HG02798 (cell line): ENCODE results near the gene TRABD2A.

Experiments used
- ATAC-seq: cut with Tn5 transposase; IDR thresholded peaks from one replicate; pipeline ENCODE4 v1.9.1; 2021; ENCODE audit warnings: mild to moderate bottlenecking; ENCODE audit not compliant: unreplicated experiment, poor library complexity

The TRABD2A gene

DNA sequence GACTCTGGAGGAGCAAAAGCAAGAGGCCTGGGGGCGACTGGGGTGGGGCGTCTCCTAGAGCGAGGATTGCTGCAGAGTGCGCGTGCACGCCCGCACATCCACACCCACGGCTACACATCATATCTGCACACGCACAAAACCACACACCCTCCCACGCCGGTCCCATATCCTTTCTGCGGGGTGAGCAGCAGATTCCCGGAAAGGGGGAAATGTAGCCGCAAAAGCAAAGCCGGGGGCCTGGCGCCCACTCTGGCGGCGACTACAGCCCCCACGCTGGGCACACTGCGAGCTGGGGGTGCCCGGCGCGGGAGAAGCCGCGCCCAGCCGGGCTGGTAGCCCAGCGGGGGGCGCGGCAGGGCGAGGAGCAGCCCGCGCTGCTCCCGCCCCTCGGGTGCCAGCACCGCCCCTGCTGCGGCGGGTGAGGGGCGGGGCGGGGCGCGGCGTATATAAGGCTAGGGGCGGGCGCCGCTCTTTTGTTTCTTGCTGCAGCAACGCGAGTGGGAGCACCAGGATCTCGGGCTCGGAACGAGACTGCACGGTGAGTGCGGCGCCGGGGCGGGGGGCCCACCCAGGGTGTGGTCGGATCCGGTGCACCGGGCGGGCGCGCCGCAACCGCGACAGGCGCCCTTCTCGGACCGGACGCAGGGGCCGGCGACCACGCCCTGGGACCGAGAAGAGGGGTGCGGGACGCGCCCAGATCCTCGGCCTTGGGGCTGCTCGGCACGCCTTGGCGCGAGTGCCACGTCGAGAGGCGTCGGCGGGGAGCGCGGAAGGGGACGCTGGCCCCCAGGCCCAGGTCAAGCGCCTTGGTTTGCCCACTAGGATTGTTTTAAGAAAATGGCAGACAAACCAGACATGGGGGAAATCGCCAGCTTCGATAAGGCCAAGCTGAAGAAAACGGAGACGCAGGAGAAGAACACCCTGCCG lies 24.6 kb upstream of the TRABD2A start, which contains the start of gene TMSB10:
TMSB10 (plus strand) TSS at position 476 of the 927 bp plus-strand sequence.
- ATAC-seq, result peak; percentile 74

DNA sequence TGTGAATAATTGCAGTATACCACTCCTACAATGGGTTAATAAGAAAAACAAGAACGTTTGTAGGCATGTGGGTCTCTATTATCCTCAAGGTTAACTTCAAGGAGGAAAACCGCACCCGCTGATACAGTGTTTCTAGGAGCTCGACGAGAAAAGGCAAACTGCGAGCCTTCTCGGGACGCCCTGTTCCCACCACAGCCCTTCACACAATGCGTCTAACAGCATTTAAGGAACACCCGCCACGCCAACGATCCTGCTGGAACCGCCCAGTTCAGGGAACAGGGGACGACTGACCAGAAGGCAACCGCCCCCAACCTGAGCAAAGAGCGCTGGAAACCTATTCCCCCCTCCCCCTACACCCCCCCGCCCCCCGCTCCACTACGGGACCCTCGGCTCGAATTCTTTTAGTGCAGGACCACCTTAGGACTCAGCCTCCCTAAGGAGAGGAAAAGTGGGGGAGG lies 23.9 kb upstream of the TRABD2A start:
- ATAC-seq, result no peak

DNA sequence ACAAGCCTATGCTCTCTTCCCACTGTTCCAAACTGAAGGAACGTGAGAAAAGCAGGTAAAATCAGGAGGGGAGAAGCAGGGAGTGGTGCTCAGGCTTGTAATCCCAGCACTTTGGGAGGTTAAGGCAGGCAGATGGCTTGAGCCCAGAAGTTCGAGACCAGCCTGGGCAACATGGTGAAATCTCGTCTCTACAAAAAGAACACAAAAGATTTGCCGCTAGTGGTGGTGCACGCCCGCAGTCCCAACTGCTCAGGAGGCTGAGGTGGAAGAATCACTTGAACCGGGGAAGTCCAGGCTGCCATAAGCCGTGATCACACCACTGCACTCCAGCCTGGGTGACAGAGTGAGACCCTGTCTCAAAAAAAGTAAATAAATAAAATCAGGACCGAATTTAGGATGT lies 23.3 kb upstream of the TRABD2A start:
- no peak for ATAC-seq

DNA sequence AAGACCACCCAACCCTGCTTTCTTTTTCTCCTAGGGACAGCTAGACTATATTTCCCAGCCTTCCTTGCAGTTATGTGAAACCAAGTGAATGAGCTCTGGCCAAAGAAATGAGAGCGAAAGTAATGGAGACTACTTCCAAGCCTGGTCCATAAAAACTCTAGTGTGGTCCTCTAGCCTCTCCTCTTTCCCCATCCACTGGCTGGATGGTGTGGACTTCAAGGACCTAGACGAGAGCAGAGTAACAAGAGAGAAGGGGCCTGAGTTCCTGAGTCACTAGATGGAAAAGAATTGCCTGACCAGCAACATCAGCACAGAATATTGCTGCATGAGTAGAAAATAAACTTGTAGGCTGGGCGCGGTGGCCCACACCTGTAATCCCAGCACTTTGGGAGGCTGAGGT lies 21.6 kb upstream of the TRABD2A start:
- ATAC-seq, result no peak

DNA sequence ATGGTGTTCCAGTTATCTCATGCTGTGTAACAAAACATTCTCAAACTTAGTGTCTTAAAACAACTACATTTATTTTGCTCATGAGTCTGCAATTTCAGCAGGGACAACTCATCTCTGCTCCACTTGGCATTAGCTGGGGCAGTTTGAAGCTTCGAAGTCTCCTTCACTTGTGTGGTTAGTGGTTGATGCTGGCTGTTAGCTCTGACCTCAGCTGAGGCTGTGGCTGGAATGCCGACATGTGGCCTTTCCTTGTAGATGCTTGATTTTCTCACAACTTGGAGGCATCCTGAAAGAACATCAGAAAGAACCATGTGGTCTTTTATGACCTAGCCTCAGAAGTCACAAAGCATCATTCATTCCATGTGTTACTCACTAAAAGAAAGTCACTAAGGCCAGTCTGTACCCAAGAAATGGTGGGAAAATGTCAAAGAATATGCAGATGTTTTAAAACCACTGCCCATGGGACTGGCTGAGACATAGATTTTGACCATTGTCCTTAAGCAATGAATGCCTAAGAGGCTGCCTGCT lies 20.8 kb upstream of the TRABD2A start:
- ATAC-seq, result no peak

DNA sequence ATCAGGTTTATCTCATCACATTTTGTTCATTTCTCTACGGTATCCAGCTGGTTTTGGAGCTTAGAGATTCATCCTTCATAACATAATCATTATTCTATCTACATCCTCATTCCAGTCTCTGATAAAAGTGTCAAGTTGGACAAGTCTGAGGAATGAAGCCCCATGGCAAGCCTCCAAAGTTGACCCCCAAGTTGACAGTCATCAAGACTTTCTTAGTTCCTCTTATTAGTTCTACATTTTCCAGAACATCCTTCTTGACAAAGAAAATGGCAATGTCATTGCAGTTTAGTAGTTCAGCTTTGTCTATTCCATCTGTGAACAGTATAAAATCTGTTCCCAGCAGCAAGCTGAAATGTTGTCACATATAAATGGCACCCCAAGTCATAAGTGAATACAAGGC lies 20.1 kb upstream of the TRABD2A start:
- no peak for ATAC-seq

DNA sequence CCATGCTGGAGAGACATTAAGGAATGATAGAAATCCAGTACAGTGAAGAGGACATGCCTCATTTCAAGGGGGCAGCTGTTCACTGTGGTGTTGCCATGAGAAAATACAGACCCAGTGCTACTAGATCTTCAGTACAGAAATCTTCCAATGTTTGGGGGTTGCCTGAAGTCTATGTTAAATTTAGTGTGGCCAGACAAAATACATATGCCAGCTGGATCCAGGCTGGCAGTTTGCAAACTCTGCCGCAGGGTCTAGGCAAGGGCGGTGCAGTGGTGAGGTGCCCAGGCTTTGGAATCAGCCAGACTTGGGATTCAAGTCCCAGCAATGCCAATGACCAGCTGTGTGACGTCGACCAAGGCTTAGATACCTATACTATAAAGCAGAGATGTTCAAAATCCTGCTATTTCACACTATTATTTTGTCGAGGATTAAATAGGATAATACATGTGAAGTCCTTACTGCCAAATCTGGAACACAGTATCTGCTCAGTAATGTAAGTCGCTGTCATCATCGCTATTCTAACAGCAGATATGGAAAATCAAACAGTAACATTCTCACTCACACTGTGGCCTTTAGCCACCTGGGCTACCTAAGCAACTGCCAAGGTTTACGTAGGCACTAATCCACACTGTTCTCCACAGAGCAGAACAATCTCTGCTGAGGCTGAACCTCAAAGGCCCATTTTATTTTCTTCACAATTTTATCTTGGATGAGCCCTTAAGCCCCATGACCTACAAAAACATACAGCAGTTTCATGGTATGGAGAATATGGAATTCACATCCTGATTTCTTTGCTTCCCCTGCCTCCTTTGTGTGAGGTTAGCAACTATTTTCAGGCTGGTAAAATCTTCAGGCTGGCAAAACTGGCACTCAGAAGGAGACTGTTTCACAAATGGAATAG lies 18.7 kb upstream of the TRABD2A start:
- ATAC-seq, result no peak

DNA sequence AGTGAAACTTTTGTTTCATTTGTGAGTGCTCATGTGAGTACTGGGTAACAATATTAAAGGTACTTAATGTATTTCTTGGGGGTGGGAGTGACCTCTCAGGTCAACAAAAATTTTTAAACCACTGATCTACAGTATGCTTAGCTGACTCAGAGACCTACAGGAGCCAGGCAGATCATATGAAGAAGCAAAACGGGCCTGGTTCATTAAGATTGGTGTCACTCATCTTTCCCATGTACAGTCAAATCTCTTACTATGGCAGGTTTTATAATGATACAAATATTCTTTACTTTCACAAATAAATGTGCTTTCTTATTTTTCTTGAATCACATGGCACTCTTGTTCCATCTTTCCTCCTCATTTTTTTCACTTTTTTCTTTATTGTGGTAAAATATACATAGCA lies 16.9 kb upstream of the TRABD2A start:
- ATAC-seq, result no peak

DNA sequence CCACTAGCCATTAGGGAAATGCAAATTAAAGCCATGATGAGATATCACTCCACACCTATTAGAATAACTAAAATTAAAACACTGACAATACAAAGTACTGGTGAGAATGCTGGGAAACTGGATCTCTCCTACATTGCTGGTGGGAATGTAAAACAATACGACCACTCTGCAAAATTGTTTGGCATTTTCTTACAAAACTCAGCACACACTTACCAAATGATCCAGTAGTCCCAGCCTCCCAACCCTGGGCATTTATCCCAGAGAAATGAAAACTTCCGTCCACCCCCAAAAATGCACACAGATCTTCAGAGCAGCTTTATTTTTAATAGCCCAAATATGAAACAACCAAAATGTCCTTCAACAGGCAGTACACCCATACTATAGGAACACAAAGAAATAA lies 15.7 kb upstream of the TRABD2A start:
- ATAC-seq, result no peak

DNA sequence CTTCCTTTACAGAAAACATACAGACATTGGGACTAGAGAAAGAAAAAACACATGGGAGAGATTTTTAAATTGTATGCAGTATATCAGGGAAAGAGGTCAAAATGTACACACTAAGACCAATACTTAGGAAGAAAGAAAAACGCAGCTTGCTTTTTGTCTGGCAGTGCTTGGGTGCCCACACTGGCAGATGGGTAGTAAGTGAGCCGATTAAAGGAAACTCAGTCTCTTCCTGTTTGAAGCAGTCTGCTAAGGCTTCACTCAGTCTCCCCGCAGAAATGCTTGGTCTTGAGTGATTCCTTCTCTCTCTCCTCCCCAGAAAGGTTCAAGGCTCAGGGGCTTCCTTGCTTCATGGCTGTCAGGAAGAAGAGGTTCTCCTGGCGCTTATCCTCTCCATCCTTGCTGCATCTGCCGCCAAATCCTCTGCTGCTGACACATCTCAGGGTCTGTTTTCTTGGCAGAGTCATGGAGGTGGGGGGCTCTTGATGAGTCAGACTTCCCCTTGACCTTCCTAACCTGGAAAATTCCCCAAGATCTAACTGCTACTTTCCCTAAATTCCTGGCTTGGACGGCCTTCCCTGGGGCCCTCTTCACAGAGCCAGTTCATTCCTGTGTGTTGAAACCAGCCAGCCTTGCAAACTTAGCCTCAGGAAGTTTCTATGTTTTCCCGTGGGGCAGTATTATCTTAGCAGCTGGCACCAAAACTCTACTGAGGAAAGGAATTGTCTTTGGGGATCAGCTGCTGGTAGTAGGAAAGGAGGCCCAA lies 14.1 kb upstream of the TRABD2A start:
- no peak for ATAC-seq

DNA sequence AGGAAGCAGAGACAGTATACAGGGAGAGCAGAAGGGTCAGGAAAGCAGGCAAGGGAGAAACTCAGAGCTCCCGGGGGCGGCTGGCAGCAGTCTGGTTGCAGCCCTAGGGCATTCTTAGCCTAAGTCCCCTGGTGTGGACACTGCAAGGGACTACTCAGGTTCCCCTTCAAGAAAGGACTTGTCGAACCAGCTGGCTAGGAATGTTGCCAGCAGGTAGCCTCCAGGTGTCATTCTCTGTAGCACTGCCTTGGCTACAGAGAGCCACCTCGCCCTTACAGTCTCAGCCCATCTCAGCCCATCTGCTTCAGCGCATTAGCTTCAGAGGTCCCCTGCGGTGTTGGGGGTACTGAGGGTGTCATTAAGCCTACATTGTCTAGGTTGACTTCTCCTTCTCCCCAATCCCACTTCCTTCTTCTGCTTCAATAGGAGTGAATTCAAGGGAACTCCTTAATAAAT lies 13.3 kb upstream of the TRABD2A start:
- no peak for ATAC-seq

DNA sequence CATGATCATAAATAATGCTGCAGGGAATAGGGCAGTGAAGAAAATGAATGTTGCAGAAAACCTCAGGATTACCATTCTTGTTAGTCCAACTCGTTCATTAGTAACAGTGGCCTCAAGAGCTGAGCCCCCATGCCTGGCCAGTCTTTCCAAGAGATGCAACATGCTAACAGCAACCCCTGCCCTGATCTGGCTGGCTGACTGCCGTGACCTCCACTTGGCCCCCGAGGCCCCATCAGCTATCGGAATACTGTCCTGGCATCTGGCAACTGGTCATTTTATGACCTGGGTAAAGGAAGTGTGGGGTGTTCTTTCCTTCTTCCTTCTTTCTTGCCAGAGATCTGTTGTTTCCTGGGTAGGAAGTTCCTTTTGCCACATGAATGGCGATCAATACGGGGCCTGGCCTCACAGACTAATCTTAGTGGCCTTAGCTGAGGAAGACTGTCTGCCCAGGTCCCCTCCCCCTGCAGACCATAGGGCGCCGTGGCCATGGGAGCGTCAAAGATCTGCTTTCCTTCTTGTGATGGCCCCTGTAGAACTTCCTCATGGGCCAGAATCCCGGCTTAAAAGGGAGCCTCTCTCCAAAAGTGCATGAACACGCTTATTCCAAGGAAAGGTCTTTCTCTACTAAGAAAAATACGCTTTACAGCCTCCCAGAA lies 10.6 kb upstream of the TRABD2A start:
- ATAC-seq, result no peak

DNA sequence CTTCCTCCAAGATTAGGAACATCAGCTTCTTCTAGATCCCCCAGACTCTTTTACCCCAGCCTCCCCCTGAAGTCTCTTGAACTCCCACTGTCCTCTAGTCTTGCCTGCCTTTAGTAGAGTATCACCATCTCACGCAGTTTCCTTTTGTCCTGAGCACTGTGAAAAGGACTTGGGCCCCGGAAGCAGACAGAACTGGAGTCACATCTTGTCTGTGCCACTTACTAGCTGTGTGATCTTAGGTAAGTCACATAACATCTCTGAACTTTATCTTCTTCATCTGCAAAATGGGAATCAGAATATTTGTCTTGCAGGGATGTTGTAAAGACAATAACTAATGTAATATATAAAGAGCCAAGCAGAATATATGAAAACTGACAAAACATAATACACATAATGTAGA lies 8.4 kb upstream of the TRABD2A start:
- no peak for ATAC-seq

DNA sequence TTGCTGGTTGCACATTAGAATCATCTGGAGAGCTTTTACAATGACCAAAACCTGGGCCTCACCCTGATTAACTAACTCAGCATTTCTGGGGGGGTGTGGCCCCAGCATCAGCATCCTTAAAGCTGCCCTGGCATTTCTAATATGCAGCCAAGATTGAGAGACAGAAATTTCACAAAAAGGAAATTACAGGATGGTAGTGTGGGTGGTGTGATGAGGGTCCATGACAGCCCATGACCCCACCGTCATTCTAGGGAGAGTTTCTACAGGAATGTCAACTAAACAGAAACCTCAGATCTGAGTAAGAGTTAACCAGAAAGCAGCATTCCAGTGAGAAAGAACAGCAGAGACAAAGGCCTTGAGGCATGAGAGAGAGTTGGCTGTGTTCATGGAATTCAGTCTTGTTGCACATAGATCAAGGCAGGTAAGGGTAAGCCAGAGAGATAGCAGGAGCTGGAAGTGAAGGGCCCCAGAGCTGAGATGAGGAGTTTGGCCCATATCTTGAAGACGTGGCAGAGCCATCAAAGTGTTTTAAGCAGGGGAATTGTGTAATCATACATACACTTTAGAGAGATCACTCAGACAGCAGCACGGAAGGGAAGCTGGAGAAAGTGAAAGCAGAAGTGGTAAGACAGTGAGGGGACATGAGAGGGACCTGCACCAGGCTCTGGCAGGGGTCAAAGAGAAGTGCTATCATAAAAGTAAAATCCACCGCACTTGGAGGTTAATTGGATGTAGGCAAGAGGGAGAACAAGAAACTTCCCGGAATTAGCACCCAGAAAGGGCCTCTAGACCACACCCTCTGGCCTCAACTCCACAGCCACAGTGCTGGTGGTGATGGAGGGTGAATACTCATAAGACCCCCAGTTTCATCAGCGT lies 7.8 kb upstream of the TRABD2A start:
- ATAC-seq, result peak; percentile 97

DNA sequence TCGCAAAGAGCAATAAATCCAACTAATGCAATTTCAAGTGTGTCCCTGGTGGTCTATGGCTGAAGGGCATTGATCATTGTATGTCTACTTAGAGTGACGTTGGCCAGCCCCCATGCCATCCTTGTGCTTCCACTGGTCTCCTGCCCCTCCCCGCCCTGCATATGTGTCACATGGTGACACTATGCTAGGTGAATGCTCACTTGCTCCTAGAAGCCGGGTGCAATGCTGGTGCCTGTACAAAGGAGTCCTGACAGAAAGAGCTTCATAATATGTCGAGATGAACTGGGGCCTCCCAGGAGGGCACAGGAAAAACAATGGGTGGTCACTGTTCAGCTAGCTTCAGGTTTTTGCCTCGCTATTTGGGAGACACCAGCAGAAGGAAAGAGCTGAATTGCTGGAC lies 5.9 kb upstream of the TRABD2A start:
- no peak for ATAC-seq

DNA sequence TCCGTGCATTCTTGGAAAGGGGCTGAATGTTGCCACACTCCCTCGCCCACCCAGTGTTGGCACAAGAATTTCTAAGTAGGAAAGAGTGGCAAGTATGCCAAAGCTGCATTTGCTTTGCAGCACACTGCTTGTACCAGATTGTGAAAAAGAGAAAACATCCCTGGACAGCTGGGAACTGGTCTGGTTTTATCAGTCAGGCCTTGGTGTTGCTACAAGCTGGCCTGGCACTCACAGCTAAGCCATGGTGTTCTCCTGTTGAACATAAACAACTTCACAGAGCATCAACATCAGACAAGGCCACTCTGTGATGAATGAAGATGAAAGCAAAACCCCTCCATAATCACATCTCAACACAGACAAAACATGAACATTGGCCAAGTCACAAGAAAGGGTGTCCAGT lies 4.2 kb upstream of the TRABD2A start:
- ATAC-seq, result no peak

DNA sequence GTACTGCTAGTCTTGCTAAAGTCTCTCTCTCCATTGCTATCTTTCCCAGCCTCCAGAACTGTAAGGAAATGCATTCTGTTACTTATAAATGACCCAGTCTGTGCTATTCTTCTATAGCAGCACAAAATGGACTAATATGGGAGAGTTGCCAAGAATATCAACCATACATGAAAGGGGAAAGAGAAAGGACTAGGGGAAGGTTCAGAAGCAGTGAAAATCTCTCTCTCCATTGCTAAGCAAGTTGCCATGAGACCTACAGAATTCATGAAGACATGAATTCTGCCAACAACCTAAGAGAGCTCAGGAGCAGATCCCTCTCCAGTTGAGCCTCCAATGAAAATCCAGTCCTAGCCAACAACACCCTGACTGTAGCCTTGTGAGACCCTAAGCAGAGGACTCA lies 3.6 kb upstream of the TRABD2A start:
- ATAC-seq, result no peak

DNA sequence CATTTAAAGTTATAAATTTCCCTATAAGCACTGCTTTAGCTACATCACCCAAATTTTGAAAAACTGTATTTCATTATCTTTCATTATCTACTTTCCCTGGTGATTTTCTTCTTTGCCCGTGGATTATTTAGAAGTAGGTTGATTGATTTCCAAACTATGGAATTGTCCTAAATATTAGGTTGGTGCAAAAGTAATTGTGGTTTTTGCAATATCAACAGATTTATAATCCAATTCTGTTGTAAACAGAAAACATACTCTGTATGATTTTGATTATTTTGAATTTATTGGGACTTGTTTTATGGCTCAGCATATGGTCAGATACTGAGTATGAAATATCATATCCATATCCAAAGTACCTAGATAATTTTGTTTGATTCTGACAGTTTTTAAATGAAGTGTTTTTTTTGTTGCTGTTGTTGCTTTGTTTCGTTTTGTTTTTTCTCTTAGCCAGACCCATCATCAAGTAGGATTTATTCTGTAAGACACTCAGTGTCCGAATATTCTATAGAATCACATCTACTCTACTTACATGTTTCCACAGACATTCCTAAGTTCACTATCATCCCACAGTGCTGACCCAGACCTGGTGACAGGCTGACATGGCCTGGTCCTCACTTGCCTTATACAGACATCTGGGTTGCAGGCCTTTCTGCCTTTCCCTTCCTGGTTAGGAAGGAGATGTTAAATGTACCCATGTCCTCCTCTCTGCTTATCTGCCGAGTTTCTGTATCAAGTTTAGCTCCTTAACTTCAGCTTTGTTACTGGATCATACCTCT lies 2.1 kb upstream of the TRABD2A start:
- ATAC-seq, result no peak
